Prostate gland (tissue), 2 donors: ENCODE results near the gene CD248. TPM values are rescaled to one million over a fixed set of nuclear protein-coding genes. Genes with fewer than 3 reads are reported as not detected.
A peak's percentile ranks its signal among the peaks of the same experiment; 100 is the strongest.

ENCODE experiments used
- DNase-seq: peaks from one replicate; pipeline ENCODE4 v3.0.0-alpha.2; 2019; ENCODE audit warnings: low spot score
- H3K27ac ChIP-seq, 2 donors: fragments of 200-600 bp; sonication (generic); 2 replicates each; pipeline ENCODE4 v1.5.1; 2017 to 2019
- H3K27me3 ChIP-seq: fragments of 200-600 bp; sonication (generic); replicated peaks from 2 replicates; pipeline ENCODE4 v1.5.1; 2019; ENCODE audit not compliant: insufficient read depth
- H3K36me3 ChIP-seq, 2 donors: fragments of 200-600 bp; sonication (generic); 1 replicate in 1 of 2; 2 replicates in 1 of 2; pipeline versions ENCODE4 v1.5.1 to v1.8.1; 2017 to 2019
- H3K4me1 ChIP-seq: fragments of 200-600 bp; sonication (generic); replicated peaks from 2 replicates; pipeline ENCODE4 v1.5.1; 2019
- H3K4me3 ChIP-seq, 2 donors: fragments of 200-600 bp; sonication (generic); 2 replicates each; pipeline ENCODE4 v1.5.1; 2017 to 2019
- H3K9me3 ChIP-seq: fragments of 200-600 bp; sonication (generic); 2 replicates; pipeline ENCODE4 v1.5.1; 2017
- POLR2A ChIP-seq: fragments of 450-650 bp; IDR thresholded peaks from one replicate; pipeline ENCODE4 v1.6.1; 2016; ENCODE audit warnings: antibody characterized with exemption, mild to moderate bottlenecking
- POLR2AphosphoS5 ChIP-seq: sonication (generic); formaldehyde crosslinking; IDR thresholded peaks from one replicate; pipeline ENCODE4 v1.6.1; 2017; ENCODE audit warnings: antibody characterized with exemption
- WGBS: methylation state at CpG from one replicate; pipeline ENCODE4 v1.1.5; 2018; 5-methylcytosine and 5-hydroxymethylcytosine counted together
- intact Hi-C: fragments of 100-400 bp; cut with DNase I; formaldehyde crosslinking; loops from one replicate; pipeline ENCODE4 v1.14.2; 2022
- total RNA-seq, 2 donors: library from RNA; depleted of rRNA; stranded (reverse); fragments of >200 nt; gene quantifications; one replicate each; pipeline ENCODE4 v1.1.0, GENCODE V29; 2016
- TF ChIP-seq, protein P1 (sequence below), 4 experiments: fragments of 200-600 bp in 2 of 4; fragments of 450-650 bp in 2 of 4; sonication (generic) in 2 of 4; IDR thresholded peaks; 1 replicate in 3 of 4; 2 replicates in 1 of 4; pipeline ENCODE4 v1.5.1; 2016 to 2019; ENCODE audit warnings: antibody characterized with exemption in 4 of 4, mild to moderate bottlenecking in 2 of 4, moderate library complexity in 2 of 4

Gene CD248
- total RNA-seq, 2 donors from 2014 or later = 1.9 to 7.3 TPM

DNA sequence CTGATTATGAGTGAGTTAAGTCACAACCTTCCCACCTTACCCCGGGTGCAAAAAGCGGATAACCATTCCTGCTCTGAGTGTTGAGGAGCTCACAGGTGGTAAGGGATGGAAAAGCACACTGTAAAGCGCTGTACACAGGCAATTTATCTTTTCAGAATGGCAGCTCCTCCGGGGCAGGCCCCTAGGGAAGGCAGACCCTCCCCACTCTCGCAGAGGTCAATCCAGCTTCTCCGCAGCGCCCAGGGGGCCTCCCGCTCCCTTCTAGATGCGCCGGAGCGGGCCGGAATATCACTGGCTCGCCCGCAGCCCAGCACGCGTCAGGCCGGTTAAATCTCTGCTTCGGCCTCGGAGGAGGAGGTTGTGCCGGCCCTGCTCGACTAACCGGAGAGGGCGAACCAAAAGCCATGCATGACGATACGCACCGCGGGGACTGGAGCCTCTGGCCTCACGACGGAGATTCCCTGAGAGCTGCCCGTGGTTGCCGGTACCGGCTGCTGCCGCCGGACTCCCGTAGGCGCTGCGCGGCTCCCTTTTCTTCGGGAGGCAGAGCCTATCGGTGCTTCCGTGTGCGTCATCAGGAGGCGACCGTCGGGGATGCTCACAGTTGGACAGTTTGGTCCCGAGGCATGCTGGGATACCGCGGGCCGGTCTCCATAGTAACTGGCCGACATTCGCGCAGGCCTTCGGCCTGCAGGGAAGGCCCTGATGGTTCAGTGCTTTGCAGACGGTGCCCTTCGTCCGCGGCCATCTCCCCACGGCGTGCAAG lies 27.9 kb upstream of the CD248 start, which contains the start of gene BRMS1:
BRMS1 (minus strand) TSS at position 555 of the 766 bp plus-strand sequence. CDS start 2,870 bp downstream, outside the sequence.
- under 1% methylated on average over 38 of the region's 59 CpGs for WGBS
- intact Hi-C loops = no loop called here
- Histone ChIP-seq H3K36me3 (peaks cover 10 to 21% of the 10 kb centered on the region in 2 donors), H3K27me3 (no peaks in the 10 kb centered on the region), H3K4me1 (peaks cover 13% of the 10 kb centered on the region), H3K27ac (peak within 1 kb of the TSS; percentile 66 to 70), H3K4me3 (peak within 1 kb of the TSS; percentile 75 to 94), H3K9me3 (no peaks in the 10 kb centered on the region)
- TF ChIP-seq, protein P1, sequence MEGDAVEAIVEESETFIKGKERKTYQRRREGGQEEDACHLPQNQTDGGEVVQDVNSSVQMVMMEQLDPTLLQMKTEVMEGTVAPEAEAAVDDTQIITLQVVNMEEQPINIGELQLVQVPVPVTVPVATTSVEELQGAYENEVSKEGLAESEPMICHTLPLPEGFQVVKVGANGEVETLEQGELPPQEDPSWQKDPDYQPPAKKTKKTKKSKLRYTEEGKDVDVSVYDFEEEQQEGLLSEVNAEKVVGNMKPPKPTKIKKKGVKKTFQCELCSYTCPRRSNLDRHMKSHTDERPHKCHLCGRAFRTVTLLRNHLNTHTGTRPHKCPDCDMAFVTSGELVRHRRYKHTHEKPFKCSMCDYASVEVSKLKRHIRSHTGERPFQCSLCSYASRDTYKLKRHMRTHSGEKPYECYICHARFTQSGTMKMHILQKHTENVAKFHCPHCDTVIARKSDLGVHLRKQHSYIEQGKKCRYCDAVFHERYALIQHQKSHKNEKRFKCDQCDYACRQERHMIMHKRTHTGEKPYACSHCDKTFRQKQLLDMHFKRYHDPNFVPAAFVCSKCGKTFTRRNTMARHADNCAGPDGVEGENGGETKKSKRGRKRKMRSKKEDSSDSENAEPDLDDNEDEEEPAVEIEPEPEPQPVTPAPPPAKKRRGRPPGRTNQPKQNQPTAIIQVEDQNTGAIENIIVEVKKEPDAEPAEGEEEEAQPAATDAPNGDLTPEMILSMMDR (IDR thresholded peaks at IDR 0.05) = peak in 3 of 4 experiments; percentile 22 to 59 (median 44)
- peak; percentile 99 for TF ChIP-seq POLR2AphosphoS5
- TF ChIP-seq POLR2A = peak; percentile 82
- peak; percentile 98 for DNase-seq

DNA sequence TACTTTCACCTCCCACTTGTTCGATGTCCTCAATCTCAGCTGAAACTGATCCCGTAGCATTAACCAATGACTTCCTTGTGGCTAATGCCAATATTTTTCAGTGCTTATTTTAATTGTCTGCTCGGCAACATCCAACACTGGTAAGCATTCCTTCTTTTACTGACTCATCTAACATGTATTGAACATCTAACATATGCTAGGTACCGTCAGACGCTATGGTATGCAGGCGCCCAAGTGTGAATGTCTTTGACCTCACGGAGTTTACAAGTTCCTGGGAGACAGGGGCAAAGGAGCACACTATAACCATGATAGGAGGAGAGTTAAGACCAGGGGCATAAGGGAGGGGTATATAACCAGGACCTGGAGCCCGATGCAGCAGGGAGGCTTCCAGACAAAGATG lies 26.3 kb upstream of the CD248 start:
- Histone ChIP-seq H3K4me1 (peaks cover 13% of the 10 kb centered on the region), H3K36me3 (peaks cover 13 to 24% of the 10 kb centered on the region in 2 donors), H3K27me3 (no peaks in the 10 kb centered on the region), H3K9me3 (no peaks in the 10 kb centered on the region), H3K27ac (no peak overlapping the region), H3K4me3 (no peak overlapping the region)
- no peak for DNase-seq
- TF ChIP-seq POLR2AphosphoS5 (no peak), POLR2A (no peak)
- TF ChIP-seq, protein P1 (IDR thresholded peaks at IDR 0.05) = no peak
- 89% methylated on average over 8 of the region's 8 CpGs for WGBS
- intact Hi-C loops = no loop called here

DNA sequence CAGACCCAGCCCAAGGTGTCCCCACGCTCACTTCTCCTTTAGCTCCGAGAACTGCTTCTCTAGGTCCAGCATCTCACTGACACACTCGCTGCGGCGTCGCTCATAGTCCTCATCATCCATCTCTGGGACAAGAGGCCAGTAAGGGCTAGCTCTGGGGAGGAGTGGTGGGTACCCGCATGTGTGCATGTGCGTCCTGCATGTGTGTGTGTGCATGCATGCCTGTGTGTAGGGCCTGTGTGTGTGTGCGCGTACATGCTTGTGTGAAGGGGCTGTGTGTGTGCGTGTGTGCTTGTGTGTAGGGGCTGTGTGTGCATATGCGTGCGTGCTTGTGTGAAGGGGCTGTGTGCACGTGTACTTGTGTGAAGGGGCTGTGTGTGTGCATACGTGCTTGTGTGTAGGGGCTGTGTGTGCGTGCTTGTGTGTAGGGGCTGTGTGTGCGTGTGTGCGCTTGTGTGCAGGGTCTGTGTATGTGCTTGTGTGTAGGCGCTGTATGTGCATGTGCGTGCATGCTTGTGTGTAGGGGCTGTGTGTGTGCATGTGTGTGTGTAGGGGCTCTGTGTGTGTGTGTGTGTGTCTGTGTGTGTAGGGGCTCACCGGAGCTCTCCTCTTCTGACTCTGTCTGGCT lies 24.8 kb upstream of the CD248 start:
- H3K27me3 ChIP-seq = no peaks in the 10 kb centered on the region
- no peaks in the 10 kb centered on the region for H3K9me3 ChIP-seq
- DNase-seq = no peak
- 93% methylated on average over 21 of the region's 21 CpGs for whole genome bisulfite sequencing
- H3K4me1 ChIP-seq = peaks cover 14% of the 10 kb centered on the region
- no peak overlapping the region for H3K27ac ChIP-seq
- H3K4me3 ChIP-seq = no peak overlapping the region
- TF ChIP-seq, protein P1 (IDR thresholded peaks at IDR 0.05) = no peak
- no peak for TF ChIP-seq POLR2A
- no peak for TF ChIP-seq POLR2AphosphoS5
- H3K36me3 ChIP-seq = peaks cover 13 to 24% of the 10 kb centered on the region in 2 donors
- intact Hi-C loops = no loop called here

DNA sequence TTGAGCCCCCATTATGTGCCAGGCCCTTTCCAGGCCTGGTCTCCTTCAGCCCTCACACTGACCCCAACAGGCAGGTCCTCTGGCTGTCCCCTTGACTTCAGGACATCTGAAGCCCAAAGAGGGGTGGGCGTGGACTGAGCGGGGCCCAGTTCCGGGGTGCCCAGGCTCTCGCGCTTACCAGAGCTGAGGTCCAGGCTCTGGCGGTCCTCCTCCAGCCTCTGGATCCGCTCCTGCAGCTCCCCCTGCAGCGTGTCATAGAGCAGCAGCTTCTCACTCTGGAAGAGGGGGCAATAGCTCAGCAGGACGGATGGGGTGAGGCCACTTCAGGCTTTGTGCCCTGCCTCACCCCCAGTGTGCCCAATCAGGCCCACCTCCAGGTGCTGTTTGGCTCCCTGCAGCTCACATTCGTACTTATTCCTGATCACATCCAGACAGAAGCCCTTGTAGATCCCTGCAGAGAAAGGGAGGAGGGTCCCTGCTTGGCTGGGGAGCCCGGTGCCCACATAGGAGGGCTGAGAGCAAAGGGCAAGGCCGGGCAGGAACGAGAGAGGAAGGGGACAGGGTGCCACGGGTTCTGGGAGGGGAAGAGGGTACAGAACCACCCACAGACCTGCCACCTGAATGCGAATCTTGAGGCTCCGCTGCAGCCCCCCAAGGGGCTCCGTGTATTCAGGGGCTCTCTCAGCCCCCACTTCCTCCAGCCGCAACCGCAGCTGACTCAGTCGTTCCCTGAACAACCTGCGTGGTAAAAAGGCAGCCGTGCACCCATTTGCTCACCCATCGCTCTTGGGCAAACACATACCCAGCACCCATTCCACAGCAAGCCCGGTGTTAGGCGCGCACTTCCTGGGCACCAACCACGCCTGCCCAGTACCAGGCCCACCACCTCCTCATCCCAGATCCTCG lies 24.0 kb upstream of the CD248 start:
- no peak for TF ChIP-seq POLR2A
- TF ChIP-seq, protein P1 (IDR thresholded peaks at IDR 0.05) = no peak
- no peak for TF ChIP-seq POLR2AphosphoS5
- H3K36me3 ChIP-seq = peaks cover 13 to 24% of the 10 kb centered on the region in 2 donors
- 94% methylated on average over 24 of the region's 28 CpGs for WGBS
- DNase-seq = no peak
- no peak overlapping the region for H3K4me3 ChIP-seq
- H3K4me1 ChIP-seq = peaks cover 9% of the 10 kb centered on the region
- intact Hi-C loops = no loop called here
- no peak overlapping the region for H3K27ac ChIP-seq
- no peaks in the 10 kb centered on the region for H3K27me3 ChIP-seq
- H3K9me3 ChIP-seq = no peaks in the 10 kb centered on the region
